Subcutaneous abdominal adipose tissue (tissue), 5 donors: ENCODE data around the gene AFF2.

ENCODE experiments used
- H3K27ac ChIP-seq: one replicate; pipeline ENCODE4 v1.7.0; 2013; ENCODE audit warnings: low read depth, mild to moderate bottlenecking, inconsistent platforms, low read length, moderate library complexity
- H3K27me3 ChIP-seq, 5 donors: one replicate each; pipeline ENCODE4 v1.7.0; 2013; ENCODE audit warnings: low read length in 5 of 5, inconsistent platforms in 1 of 5; ENCODE audit not compliant: control insufficient read depth in 5 of 5, insufficient read depth in 4 of 5
- H3K36me3 ChIP-seq, 5 donors: one replicate each; pipeline ENCODE4 v1.7.0; 2013; ENCODE audit warnings: low read length in 5 of 5; ENCODE audit not compliant: control insufficient read depth in 5 of 5, insufficient read depth in 5 of 5
- H3K4me1 ChIP-seq, 5 donors: one replicate each; pipeline ENCODE4 v1.7.0; 2013; ENCODE audit warnings: low read length in 5 of 5, mild to moderate bottlenecking in 3 of 5, moderate library complexity in 1 of 5; ENCODE audit not compliant: control insufficient read depth in 5 of 5, insufficient read depth in 5 of 5
- H3K4me3 ChIP-seq, 5 donors: one replicate each; pipeline ENCODE4 v1.7.0; 2013; ENCODE audit warnings: low read length in 5 of 5, low read depth in 1 of 5
- H3K9ac ChIP-seq, 5 donors: one replicate each; pipeline ENCODE4 v1.7.0; 2013; ENCODE audit warnings: low read length in 5 of 5, mild to moderate bottlenecking in 4 of 5, moderate library complexity in 3 of 5
- H3K9me3 ChIP-seq, 5 donors: one replicate each; pipeline ENCODE4 v1.7.0; 2013; ENCODE audit warnings: low read length in 5 of 5; ENCODE audit not compliant: control insufficient read depth in 5 of 5
- donor health status: healthy.
- donor health status: healthy.
- donor health status: healthy.
- donor health status: healthy.
- donor health status: healthy.

The AFF2 gene

DNA sequence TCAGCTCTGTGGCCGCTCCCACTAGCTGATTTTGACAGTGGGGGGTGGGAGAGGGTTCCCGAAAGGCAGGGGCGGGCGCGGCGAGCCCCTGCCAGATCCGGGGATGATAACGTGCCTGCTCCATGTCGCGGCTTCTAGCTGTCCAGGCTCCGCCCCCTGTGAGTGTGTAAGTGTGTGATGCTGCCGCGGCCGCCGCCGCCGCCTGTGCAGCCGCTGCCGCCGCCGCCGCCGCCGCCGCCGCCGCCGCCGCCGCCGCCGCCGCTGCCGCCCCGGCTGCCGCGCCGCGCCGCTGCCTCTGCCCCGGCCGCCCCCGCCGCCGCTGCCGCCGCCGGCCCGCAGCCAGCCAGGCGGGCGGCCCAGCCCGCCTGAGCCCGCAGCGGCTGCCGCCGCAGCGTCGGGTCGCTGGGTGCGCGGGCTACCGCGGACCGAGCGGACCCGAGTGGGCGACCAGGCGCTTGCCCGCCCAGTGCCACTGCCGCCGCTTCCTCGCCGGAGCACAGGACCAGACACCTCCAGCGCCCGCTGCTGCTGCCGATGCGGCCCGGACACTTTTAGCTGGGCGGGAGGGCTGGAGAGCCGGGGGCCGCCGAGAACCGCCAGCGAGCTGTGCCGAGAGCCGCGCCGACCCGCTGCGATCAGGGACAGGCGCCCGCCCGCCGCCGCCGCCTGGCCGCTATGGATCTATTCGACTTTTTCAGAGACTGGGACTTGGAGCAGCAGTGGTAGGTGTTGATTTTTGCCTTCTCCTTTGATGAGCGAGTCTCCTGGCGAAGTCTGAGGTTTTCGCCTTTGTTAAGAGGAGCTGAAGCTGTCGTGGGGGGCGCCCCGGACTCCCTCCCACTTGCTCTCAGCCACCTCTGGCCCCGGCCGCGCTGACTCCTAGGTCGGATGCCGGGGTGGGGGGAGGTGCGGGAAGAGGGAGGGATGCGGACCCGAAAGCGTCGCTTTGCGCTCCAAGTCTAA lies at the start of gene AFF2:
Gene AFF2 (plus strand): TSS at position 195 of the 963 bp plus-strand sequence. CDS start 481 bp downstream, at position 676.
- Histone ChIP-seq H3K9me3 (no peaks in the 10 kb centered on the region), H3K27ac (no peak within 1 kb of the TSS), H3K36me3 (no peaks in the 10 kb centered on the region), H3K4me3 (peak within 1 kb of the TSS in 4 of 5 donors; percentile 39 to 56 (median 51)), H3K27me3 (peaks cover 0 to 26% (median 19%) of the 10 kb centered on the region in 5 donors), H3K4me1 (peaks cover 0 to 14% (median 6%) of the 10 kb centered on the region in 5 donors), H3K9ac (no peak within 1 kb of the TSS)

DNA sequence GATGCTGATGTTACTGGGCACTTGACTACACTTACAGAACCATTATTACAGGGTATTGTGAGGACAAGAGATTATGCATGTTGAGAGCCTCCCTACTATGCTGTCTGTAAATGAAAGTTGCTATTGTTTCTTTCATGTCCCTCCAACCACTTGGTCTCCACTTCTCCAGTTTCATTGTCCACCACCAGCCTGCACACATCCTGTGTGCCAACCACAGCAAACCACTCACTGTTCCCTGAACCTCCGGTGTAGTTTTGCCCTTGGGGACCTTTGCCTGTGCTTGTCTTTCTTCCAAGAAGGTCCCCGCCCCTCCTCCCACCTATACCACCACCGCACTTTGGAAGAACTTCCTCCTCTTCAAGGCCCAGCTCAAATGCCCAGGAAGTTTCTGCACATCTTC lies 43.1 kb upstream of the AFF2 start:
- H3K9me3 ChIP-seq: no peaks in the 10 kb centered on the region
- no peaks in the 10 kb centered on the region for H3K36me3 ChIP-seq
- no peak overlapping the region for H3K9ac ChIP-seq
- no peaks in the 10 kb centered on the region for H3K4me1 ChIP-seq
- peaks cover 0 to 2% (median 0%) of the 10 kb centered on the region in 5 donors for H3K27me3 ChIP-seq
- H3K4me3 ChIP-seq: no peak overlapping the region
- no peak overlapping the region for H3K27ac ChIP-seq

- peaks cover 0 to 2% (median 0%) of the 10 kb centered on the region in 5 donors for H3K27me3 ChIP-seq
- H3K4me3 ChIP-seq: no peak overlapping the region
- H3K9me3 ChIP-seq: no peaks in the 10 kb centered on the region
- H3K9ac ChIP-seq: no peak overlapping the region
- H3K27ac ChIP-seq: no peak overlapping the region
- no peaks in the 10 kb centered on the region for H3K4me1 ChIP-seq
- H3K36me3 ChIP-seq: no peaks in the 10 kb centered on the region
Observed at GRCh38 chrX:148459343-148459742, 41.1 kb upstream of the AFF2 start.

DNA sequence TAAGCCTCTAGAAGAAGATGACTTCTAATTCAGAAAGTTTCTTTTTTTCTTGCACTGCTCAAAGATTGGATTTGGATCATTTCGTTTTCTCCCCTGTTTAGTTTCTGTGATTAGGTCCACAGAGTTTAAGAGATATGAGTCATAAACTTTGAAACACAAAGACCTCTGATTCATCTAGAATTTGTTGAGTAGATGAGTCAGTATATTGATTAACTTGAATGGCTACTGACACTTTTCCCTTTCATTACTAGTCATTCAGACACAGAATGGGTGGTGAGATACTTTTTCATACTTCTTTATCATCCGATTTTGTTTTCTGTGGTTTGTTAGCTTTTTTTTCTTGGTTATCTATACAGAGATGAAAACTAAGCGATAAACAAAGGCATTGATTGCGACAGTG lies 34.1 kb upstream of the AFF2 start:
- Histone ChIP-seq H3K9ac (no peak overlapping the region), H3K27me3 (no peaks in the 10 kb centered on the region), H3K36me3 (no peaks in the 10 kb centered on the region), H3K9me3 (no peaks in the 10 kb centered on the region), H3K4me3 (no peak overlapping the region), H3K27ac (no peak overlapping the region), H3K4me1 (no peaks in the 10 kb centered on the region)

DNA sequence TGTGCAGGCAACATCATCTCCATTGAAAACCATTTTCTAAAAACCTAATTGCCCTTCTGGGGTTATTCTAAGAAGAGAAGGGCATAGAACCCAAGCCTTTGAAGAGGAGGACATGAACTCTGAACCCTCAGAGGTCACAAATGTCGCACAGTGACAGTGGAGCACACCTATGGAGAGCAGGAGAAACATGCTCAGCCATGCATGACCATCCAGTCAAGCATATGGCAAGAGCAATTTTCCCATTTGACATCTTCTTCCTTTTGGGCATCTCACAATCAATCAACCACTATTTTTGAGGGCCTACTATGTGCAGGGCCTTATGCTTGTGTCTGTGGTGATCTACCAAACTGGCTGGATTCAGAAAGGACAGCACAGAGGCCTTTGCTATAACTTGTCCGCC lies 30.1 kb upstream of the AFF2 start:
- Histone ChIP-seq H3K9me3 (no peaks in the 10 kb centered on the region), H3K9ac (no peak overlapping the region), H3K36me3 (no peaks in the 10 kb centered on the region), H3K27ac (no peak overlapping the region), H3K4me3 (no peak overlapping the region), H3K27me3 (no peaks in the 10 kb centered on the region), H3K4me1 (no peaks in the 10 kb centered on the region)

GRCh38 chrX:148474030-148474429 lies 26.4 kb upstream of the AFF2 start:
- Histone ChIP-seq H3K9me3 (no peaks in the 10 kb centered on the region), H3K36me3 (no peaks in the 10 kb centered on the region), H3K9ac (no peak overlapping the region), H3K4me3 (no peak overlapping the region), H3K27me3 (peaks cover 0 to 4% (median 0%) of the 10 kb centered on the region in 5 donors), H3K27ac (no peak overlapping the region), H3K4me1 (no peaks in the 10 kb centered on the region)

- Histone ChIP-seq H3K4me1 (no peaks in the 10 kb centered on the region), H3K36me3 (no peaks in the 10 kb centered on the region), H3K9ac (no peak overlapping the region), H3K9me3 (no peaks in the 10 kb centered on the region), H3K4me3 (no peak overlapping the region), H3K27ac (no peak overlapping the region), H3K27me3 (no peaks in the 10 kb centered on the region)
Observed at GRCh38 chrX:148492057-148492456, 8.4 kb upstream of the AFF2 start.

GRCh38 chrX:148495176-148495575 lies 5.2 kb upstream of the AFF2 start:
- peaks cover 0 to 4% (median 0%) of the 10 kb centered on the region in 5 donors for H3K4me1 ChIP-seq
- no peaks in the 10 kb centered on the region for H3K9me3 ChIP-seq
- H3K4me3 ChIP-seq: no peak overlapping the region

DNA sequence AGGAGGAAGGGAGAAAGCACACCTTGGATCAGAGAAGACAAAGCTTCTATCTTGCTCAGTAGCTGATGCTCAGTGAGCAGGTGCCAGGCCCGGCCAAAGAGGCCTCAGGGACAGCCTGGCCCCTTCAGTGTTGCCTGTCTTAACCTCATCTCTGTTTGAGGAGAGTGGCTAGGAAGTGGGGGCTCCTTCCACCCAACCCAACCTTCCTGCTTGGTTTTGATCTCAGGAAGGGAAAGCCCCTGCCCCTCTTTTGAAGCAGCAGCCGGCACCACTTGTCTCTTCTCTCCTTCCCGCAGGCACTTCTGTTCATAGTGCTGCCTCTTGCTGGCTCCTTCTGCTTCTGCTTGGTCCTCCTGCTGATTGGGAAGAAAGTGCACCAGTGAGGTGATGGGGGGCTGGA lies 2.4 kb upstream of the AFF2 start:
- H3K9ac ChIP-seq: no peak overlapping the region
- H3K9me3 ChIP-seq: no peaks in the 10 kb centered on the region
- H3K4me3 ChIP-seq: no peak overlapping the region

More at GRCh38 chrX:148495176-148495575, 5.2 kb upstream of the AFF2 start:
- no peaks in the 10 kb centered on the region for H3K36me3 ChIP-seq
- no peak overlapping the region for H3K9ac ChIP-seq
- H3K27ac ChIP-seq: no peak overlapping the region
- H3K27me3 ChIP-seq: peaks cover 0 to 8% (median 5%) of the 10 kb centered on the region in 5 donors

GRCh38 chrX:148499638-148500422 lies 587 bp upstream of the AFF2 start:
- Histone ChIP-seq H3K4me3 (peak overlapping the region in 1 of 5 donors; percentile 30), H3K36me3 (no peaks in the 10 kb centered on the region), H3K9ac (no peak overlapping the region), H3K27ac (no peak overlapping the region), H3K27me3 (peaks cover 0 to 26% (median 19%) of the 10 kb centered on the region in 5 donors), H3K4me1 (peaks cover 0 to 14% (median 6%) of the 10 kb centered on the region in 5 donors), H3K9me3 (no peaks in the 10 kb centered on the region)

More for the DNA sequence above, 2.4 kb upstream of the AFF2 start:
- H3K4me1 ChIP-seq: peaks cover 0 to 14% (median 6%) of the 10 kb centered on the region in 5 donors
- H3K36me3 ChIP-seq: no peaks in the 10 kb centered on the region
- H3K27ac ChIP-seq: no peak overlapping the region
- peaks cover 0 to 16% (median 16%) of the 10 kb centered on the region in 5 donors for H3K27me3 ChIP-seq
